Hepatocyte (in vitro differentiated cells): Measurements from ENCODE around the gene SLC39A7.

Experiments
- EZH2 ChIP-seq: fragments of 200-600 bp; sonication (generic); IDR thresholded peaks from 2 replicates; pipeline ENCODE4 v1.6.1; 2016; ENCODE audit warnings: antibody characterized with exemption, mild to moderate bottlenecking, borderline replicate concordance
- TF ChIP-seq, protein P1 (sequence below): fragments of 200-600 bp; sonication (generic); IDR thresholded peaks from 2 replicates; pipeline ENCODE4 v1.5.1; 2016; ENCODE audit warnings: antibody characterized with exemption, mild to moderate bottlenecking; ENCODE audit not compliant: poor library complexity

DNA sequence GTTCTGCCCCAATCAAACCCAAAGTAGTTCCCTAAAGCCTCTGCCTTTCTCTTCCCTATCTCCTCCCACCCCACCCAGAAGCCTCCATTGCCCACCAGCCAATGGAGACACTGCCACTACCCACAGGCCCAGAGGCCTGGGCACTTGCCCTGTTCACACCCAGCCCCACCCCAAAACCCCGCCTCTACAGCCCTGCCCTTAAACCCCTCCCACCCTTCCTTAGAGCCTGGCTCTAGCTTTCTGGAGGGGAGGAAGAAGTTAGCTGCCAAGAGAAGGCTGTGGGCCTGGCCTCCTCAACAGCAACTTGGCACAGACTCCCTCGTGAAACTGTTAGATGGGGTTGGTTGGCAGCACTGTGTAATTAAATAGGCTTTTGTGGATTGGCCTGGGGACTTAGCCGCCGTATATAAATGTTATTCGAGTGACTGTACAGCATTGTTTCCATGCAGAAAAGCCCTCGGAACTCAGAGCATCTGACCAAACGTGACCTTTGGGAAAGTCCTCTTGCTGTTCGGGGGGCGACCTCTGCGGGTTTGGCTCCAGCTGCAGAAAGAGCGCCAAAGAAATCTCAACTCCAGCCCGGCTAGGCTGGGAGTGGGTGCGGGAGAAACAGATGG lies 39.8 kb upstream of the SLC39A7 start:
- TF ChIP-seq, protein P1, sequence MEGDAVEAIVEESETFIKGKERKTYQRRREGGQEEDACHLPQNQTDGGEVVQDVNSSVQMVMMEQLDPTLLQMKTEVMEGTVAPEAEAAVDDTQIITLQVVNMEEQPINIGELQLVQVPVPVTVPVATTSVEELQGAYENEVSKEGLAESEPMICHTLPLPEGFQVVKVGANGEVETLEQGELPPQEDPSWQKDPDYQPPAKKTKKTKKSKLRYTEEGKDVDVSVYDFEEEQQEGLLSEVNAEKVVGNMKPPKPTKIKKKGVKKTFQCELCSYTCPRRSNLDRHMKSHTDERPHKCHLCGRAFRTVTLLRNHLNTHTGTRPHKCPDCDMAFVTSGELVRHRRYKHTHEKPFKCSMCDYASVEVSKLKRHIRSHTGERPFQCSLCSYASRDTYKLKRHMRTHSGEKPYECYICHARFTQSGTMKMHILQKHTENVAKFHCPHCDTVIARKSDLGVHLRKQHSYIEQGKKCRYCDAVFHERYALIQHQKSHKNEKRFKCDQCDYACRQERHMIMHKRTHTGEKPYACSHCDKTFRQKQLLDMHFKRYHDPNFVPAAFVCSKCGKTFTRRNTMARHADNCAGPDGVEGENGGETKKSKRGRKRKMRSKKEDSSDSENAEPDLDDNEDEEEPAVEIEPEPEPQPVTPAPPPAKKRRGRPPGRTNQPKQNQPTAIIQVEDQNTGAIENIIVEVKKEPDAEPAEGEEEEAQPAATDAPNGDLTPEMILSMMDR: no peak
- no peak for TF ChIP-seq EZH2
